GM12874 (cell line): ENCODE measurements around the gene AOAH.

Experiments used
- TF ChIP-seq, protein P1 (sequence below): IDR thresholded peaks from 2 replicates; pipeline ENCODE4 v1.5.1; 2011; ENCODE audit warnings: low read depth, mild to moderate bottlenecking, control low read depth, low read length, moderate library complexity; ENCODE audit not compliant: insufficient read depth

The AOAH gene

DNA sequence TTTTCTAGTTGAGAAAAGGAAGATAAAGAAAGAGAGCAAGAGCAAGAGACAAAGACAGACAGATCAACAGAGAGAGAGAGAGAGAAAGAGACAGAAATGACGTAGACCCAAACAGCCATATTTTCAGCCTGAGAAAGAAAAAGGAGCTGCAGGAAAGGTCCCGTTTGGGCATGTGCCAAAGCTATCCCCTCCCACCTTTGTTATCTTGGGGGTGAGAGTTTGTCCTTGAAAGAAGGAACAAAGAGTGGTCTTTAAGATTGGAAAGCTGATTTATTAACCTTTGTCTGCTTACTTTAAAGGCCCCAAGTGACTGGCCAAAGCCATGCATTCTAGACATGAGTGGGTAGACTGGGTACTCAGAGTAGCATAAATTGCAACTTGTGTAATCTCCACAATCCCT, 98.2 kb downstream of the AOAH start:
- TF ChIP-seq, protein P1, sequence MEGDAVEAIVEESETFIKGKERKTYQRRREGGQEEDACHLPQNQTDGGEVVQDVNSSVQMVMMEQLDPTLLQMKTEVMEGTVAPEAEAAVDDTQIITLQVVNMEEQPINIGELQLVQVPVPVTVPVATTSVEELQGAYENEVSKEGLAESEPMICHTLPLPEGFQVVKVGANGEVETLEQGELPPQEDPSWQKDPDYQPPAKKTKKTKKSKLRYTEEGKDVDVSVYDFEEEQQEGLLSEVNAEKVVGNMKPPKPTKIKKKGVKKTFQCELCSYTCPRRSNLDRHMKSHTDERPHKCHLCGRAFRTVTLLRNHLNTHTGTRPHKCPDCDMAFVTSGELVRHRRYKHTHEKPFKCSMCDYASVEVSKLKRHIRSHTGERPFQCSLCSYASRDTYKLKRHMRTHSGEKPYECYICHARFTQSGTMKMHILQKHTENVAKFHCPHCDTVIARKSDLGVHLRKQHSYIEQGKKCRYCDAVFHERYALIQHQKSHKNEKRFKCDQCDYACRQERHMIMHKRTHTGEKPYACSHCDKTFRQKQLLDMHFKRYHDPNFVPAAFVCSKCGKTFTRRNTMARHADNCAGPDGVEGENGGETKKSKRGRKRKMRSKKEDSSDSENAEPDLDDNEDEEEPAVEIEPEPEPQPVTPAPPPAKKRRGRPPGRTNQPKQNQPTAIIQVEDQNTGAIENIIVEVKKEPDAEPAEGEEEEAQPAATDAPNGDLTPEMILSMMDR, result no peak

DNA sequence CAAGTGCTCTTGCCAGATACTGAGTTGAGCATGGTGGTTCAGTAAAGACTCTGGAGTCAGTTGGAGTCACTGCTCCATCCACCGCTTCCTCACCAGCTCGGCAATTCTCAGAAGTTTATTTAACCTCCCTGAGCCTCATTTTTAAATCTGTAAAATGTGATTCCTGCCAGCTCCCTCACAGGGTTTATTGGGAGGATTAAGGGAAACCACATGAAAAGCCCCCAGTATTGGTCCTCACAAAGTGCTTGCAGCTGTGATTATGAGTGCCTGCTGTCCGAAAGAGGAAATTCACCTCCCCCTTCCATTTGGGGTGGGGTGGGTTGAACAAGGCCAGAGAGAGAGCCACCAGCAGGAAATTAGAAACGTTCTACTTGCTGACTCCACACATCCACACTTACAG, 99.0 kb downstream of the AOAH start:
- TF ChIP-seq, protein P1, result no peak

DNA sequence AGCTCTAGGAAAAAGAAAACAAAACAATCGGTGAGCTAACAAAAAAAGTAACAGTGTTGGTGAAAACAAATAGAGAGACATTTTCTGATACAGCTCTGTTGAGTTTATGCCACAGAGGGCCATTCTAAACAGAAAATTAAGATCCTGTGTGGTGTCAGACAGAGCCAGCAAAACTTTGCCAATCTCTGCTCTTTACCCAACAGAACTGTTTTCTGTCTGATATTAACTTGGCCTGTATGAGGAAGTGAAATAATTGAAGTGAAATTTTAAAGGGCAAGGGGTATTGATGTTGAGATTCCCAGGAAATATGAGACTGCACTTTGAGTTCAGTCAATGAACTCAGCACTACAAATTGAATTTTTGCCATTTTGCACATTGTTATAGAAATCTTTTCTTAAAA, 101.0 kb downstream of the AOAH start:
- TF ChIP-seq, protein P1, result no peak

DNA sequence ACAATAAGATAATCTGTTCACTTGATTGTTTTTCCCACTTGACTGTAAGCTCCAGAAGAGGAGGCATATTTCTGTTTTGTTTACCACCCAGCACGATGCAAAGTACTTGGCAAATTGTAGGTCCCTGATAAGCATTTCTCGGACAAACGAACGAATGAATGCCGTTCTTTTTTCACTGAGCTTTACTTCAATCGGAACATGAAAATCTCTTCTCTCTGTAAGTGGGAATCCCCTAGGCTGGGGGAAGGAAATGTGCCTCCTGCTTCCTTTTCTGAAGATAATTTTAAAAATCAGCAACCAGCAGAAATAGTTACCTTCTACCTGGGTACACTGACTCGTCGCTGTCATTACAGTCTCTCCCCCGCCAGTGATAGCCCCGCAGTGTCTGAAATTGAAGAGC, 102.9 kb downstream of the AOAH start:
- TF ChIP-seq, protein P1, result no peak

DNA sequence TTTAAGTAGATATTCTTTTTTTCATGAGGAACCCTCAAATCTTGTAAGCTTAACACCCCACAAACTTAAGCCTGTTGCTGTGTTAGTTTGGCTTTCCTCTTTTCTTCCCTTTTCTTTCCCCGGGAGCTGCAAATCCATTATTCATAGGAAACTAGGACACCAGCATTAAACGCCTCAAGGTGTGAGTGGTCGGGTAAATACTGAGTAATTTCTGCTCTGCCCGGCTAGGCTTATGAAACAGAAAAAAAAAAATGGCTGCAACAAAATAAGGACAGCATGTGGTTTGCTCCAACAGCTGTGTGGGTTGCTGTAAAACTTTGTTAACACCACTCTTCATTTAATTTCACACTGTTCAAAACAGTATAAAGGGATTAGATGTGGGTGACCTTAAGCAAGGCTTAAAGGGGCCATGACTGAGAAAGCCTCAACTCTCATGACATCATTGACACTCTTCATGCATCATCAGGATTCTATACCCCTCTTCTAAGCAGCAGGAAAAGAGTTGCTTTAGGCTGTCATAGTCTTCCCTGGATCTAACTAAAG, 104.1 kb downstream of the AOAH start:
- TF ChIP-seq, protein P1, result no peak

DNA sequence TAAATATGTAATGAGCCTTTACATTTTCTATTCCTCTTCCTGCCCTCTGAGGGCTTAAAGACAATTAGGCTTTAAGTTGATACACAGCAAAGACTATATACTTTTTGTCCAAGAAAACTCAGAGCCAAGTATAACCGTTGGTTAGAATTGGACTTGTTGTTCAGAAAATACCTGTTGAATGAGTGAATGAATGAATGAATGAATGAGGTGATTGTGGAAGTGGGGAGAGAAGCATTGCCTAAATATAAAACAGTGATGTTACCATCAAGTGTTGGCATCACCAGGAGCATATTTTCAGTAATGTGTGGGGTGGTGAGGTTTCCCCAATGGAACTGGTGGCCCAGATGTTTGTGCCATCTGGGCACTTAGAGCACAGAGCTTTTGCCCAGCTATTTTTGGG, 106.9 kb downstream of the AOAH start:
- TF ChIP-seq, protein P1, result no peak

DNA sequence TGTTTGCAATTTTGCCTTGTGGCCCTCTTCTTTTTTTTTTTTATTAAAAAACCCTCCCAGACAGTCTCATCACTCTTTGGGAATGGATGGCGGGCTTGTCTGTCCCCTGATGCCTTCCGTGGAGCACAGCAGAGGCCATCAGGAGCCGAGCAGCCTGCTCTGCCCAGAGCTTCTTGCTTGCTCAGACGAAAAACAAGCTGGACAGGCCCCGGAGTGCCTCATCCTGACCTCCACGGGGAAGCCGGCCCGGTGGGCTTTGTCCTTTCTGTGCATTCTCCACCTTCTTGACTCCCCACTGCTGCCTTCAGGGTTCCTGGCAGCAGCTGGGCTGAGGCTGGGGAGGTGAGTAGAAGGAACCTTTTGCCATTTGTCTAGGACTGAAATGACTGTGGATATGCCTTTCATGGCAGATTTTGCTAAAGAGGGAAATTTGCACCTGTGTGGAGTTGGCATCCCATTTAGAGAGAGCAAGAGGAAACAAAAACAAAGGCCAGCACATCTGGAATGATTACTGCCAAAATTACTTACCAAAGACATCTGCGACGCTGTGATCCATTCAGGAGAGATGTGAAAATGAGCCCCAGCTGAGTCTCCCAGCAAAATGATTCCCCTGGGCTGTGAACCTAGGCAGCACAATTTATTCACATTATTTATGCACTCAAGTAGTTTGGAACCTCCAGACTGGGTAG, 108.3 kb downstream of the AOAH start:
- TF ChIP-seq, protein P1, result no peak
